Endothelial cell of umbilical vein (primary cell): ENCODE results near the gene PLXNA3. TPM values are rescaled to one million over a fixed set of nuclear protein-coding genes. Genes with fewer than 3 reads are reported as not detected.
A peak's percentile ranks its signal among the peaks of the same experiment; 100 is the strongest.

Source experiments
- BruUV-seq: library from RNA; stranded (reverse); fragments of 400-500 nt; replicated peaks from 2 replicates; lab custom pipeline; 2021; lab: Mats Ljungman, UMichigan
- CTCF ChIA-PET: fragments of 300-600, 350-600 bp; sonication (Branson Sonifier 250); formaldehyde crosslinking; loops from one replicate; lab custom pipeline; 2021; ENCODE audit warnings: antibody characterized with exemption, inconsistent platforms; lab: Charles Lee
- POLR2A ChIA-PET: fragments of 300-600, 350-600 bp; sonication (Branson Sonifier 250); formaldehyde crosslinking; loops from one replicate; lab custom pipeline; 2021; ENCODE audit warnings: antibody characterized with exemption, inconsistent platforms; lab: Charles Lee
- DNase-seq: peaks from one replicate; pipeline ENCODE4 v3.0.0-alpha.2; 2011; ENCODE audit warnings: low read depth, low spot score
- FAIRE-seq: peaks from 2 replicates; lab custom pipeline; 2011; peaks lifted over from hg19 to GRCh38; lab: Jason Lieb, UNC
- H2AFZ ChIP-seq: 2 replicates; pipeline ENCODE4 v1.6.0; 2012; ENCODE audit warnings: low read depth, low read length, control low read depth, inconsistent platforms
- H3K27ac ChIP-seq: 2 replicates; pipeline ENCODE4 v1.5.1; 2011; ENCODE audit warnings: low read depth, mild to moderate bottlenecking, control low read depth, low read length, moderate library complexity; ENCODE audit not compliant: insufficient read depth
- H3K27me3 ChIP-seq, 2 experiments: 2 replicates each; pipeline versions ENCODE4 v1.6.0 to v1.6.1; 2011; ENCODE audit warnings: low read length in 2 of 2, mixed read lengths in 1 of 2; ENCODE audit not compliant: control insufficient read depth in 2 of 2, insufficient read depth in 2 of 2
- H3K36me3 ChIP-seq, 2 experiments: 2 replicates in 1 of 2; 3 replicates in 1 of 2; pipeline ENCODE4 v1.5.1; 2011; ENCODE audit warnings: low read length in 2 of 2, mild to moderate bottlenecking in 1 of 2, moderate library complexity in 1 of 2; ENCODE audit not compliant: control insufficient read depth in 2 of 2, insufficient read depth in 2 of 2; ENCODE audit errors: extremely low read depth in 1 of 2
- H3K4me1 ChIP-seq: 3 replicates; pipeline ENCODE4 v1.5.1; 2011; ENCODE audit warnings: mild to moderate bottlenecking, low read length; ENCODE audit not compliant: control insufficient read depth, insufficient read depth; ENCODE audit errors: extremely low read depth
- H3K4me2 ChIP-seq: 2 replicates; pipeline ENCODE4 v1.6.1; 2011; ENCODE audit warnings: low read length, control low read depth, mixed read lengths; ENCODE audit not compliant: insufficient read depth
- H3K4me3 ChIP-seq, 3 experiments: fragments of 200-600 bp in 1 of 3; sonication (generic), shearing (Covaris generic) in 1 of 3; replicated peaks in 1 of 3; 2 replicates each; pipeline ENCODE4 v1.5.1; 2011 to 2016; ENCODE audit warnings: control low read depth in 3 of 3, low read length in 3 of 3, mild to moderate bottlenecking in 2 of 3, inconsistent platforms in 1 of 3, low read depth in 1 of 3, moderate library complexity in 1 of 3; ENCODE audit not compliant: insufficient read depth in 1 of 3
- H3K79me2 ChIP-seq: 2 replicates; pipeline ENCODE4 v1.6.0; 2012; ENCODE audit warnings: low read length, inconsistent platforms; ENCODE audit not compliant: control insufficient read depth, insufficient read depth
- H3K9ac ChIP-seq: replicated peaks from 2 replicates; pipeline ENCODE3; 2011; ENCODE audit warnings: low read length, control low read depth; ENCODE audit not compliant: insufficient read depth; ENCODE audit errors: extremely low read depth
- H3K9me1 ChIP-seq: replicated peaks from 3 replicates; pipeline ENCODE4 v1.6.0; 2011; ENCODE audit warnings: mild to moderate bottlenecking, low read length; ENCODE audit not compliant: control insufficient read depth, insufficient read depth; ENCODE audit errors: extremely low read depth
- H3K9me3 ChIP-seq: replicated peaks from 2 replicates; pipeline ENCODE4 v1.5.1; 2012; ENCODE audit warnings: low read length, inconsistent platforms; ENCODE audit not compliant: control insufficient read depth, insufficient read depth
- H4K20me1 ChIP-seq: replicated peaks from 2 replicates; pipeline ENCODE3; 2011; ENCODE audit warnings: mild to moderate bottlenecking, low read length; ENCODE audit not compliant: control insufficient read depth, insufficient read depth; ENCODE audit errors: extremely low read depth
- EZH2 ChIP-seq: IDR thresholded peaks from 2 replicates; pipeline ENCODE4 v1.6.1; 2012; ENCODE audit warnings: borderline replicate concordance, low read depth, mild to moderate bottlenecking, moderate library complexity, low read length, inconsistent platforms; ENCODE audit not compliant: severe bottlenecking
- FOS ChIP-seq: IDR thresholded peaks from 2 replicates; pipeline ENCODE4 v1.6.1; 2011; ENCODE audit warnings: mild to moderate bottlenecking, low read length, moderate library complexity, borderline replicate concordance; ENCODE audit not compliant: insufficient read depth
- GATA2 ChIP-seq: IDR thresholded peaks from 2 replicates; pipeline ENCODE4 v1.7.0; 2011; ENCODE audit warnings: low read depth, mild to moderate bottlenecking, moderate library complexity, mixed read lengths, low read length; ENCODE audit not compliant: insufficient read length, insufficient read depth
- JUN ChIP-seq: IDR thresholded peaks from 2 replicates; pipeline ENCODE4 v1.6.1; 2011; ENCODE audit warnings: borderline replicate concordance, low read depth; ENCODE audit not compliant: insufficient read length, insufficient read depth
- MYC ChIP-seq: IDR thresholded peaks from one replicate; pipeline ENCODE4 v1.6.1; 2011; ENCODE audit warnings: mild to moderate bottlenecking, low read depth, low read length
- POLR2A ChIP-seq: IDR thresholded peaks from 2 replicates; pipeline ENCODE4 v1.6.1; 2012; ENCODE audit warnings: low read depth, mild to moderate bottlenecking, control low read depth, low read length
- POLR2AphosphoS5 ChIP-seq: IDR thresholded peaks from 2 replicates; pipeline ENCODE4 v1.6.1; 2012; ENCODE audit warnings: low read depth, mild to moderate bottlenecking, control low read depth, low read length, moderate library complexity; ENCODE audit not compliant: insufficient read depth
- dilution Hi-C: fragments of 300-500 bp; cut with MboI; formaldehyde crosslinking; loops from one replicate; pipeline ENCODE4 v1.15.0; 2019; ENCODE audit warnings: low sequenced_read_pairs; ENCODE audit not compliant: extremely low pct_ligation_motif_present
- intact Hi-C: fragments of 100-400 bp; cut with micrococcal nuclease; formaldehyde crosslinking; loops from one replicate; pipeline ENCODE4 v1.10.0; 2022
- polyA plus RNA-seq, 4 experiments: library from polyadenylated mRNA; depleted of rRNA in 3 of 4; stranded (reverse) in 3 of 4; unstranded in 1 of 4; fragments of >200 nt; gene quantifications; 2 replicates each; pipeline versions ENCODE4 v1.2.1 to v1.2.3, GENCODE V29; 2011 to 2012; ENCODE audit warnings: missing spikeins in 1 of 4
- total RNA-seq: library from RNA; stranded (reverse); gene quantifications from 2 replicates; pipeline ENCODE4 v1.2.3, GENCODE V29; 2021
- TF ChIP-seq, protein P1 (sequence below): IDR thresholded peaks from 2 replicates; pipeline ENCODE4 v1.6.1; 2011; ENCODE audit not compliant: insufficient read depth, insufficient read length
- TF ChIP-seq, protein P2 (sequence below), 2 donors: IDR thresholded peaks; 1 replicate in 1 of 2; 2 replicates in 1 of 2; pipeline ENCODE4 v1.5.1; 2011; ENCODE audit warnings: low read length in 2 of 2, mild to moderate bottlenecking in 2 of 2, moderate library complexity in 2 of 2, control low read depth in 1 of 2, inconsistent platforms in 1 of 2, low read depth in 1 of 2; ENCODE audit not compliant: insufficient read depth in 1 of 2; ENCODE audit errors: extremely low read depth in 1 of 2

PLXNA3 gene
- total and polyA plus RNA-seq, 2 donors (not counting 3 experiments of a cell fraction or from before 2014, with no cell fraction given): 56.8 to 58.6 TPM

DNA sequence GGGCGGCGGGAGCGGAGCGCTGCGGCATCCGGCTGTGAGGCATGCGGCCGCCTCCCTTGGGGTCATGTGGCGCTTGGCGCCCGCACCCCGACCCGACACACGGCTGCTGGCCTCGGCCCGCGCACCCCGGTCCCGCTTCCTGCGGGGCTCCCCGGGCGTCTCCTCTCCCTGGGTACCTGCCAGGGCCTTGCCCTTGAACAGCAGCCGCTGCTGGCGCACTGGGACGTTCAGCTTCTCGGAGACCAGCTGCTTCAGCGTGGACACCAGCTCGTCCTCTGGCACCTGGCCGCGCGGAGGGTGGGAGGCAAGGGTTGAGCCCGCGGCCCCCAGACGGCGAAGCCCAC lies 27.9 kb downstream of the PLXNA3 start:
- POLR2A ChIA-PET: no interaction called here
- intact Hi-C loops (no loop called here), dilution Hi-C loops (no loop called here)
- Histone ChIP-seq H2AFZ (peak overlapping the region; percentile 16), H3K36me3 (no peaks in the 10 kb centered on the region), H3K27ac (no peak overlapping the region), H3K9me3 (no peaks in the 10 kb centered on the region), H3K79me2 (peaks cover 10% of the 10 kb centered on the region), H3K4me3 (peak overlapping the region; percentile 37 to 51 (median 46)), H3K4me1 (peaks cover 3% of the 10 kb centered on the region), H3K9me1 (no peaks in the 10 kb centered on the region), H3K4me2 (peak overlapping the region; percentile 57), H3K9ac (peak overlapping the region; percentile 36), H4K20me1 (no peaks in the 10 kb centered on the region), H3K27me3 (no peaks in the 10 kb centered on the region)
- FAIRE-seq (no peak), DNase-seq (peak; percentile 2)
- TF ChIP-seq FOS (no peak), POLR2AphosphoS5 (no peak), GATA2 (no peak), POLR2A (no peak)
- no TSS peak for BruUV-seq
- CTCF ChIA-PET: interaction anchor here (1.4 to 2.0 kb wide), 2 partner anchors 9 to 41 kb away, joined by 4 to 7 read pairs; no protein-coding TSS in a partner anchor

DNA sequence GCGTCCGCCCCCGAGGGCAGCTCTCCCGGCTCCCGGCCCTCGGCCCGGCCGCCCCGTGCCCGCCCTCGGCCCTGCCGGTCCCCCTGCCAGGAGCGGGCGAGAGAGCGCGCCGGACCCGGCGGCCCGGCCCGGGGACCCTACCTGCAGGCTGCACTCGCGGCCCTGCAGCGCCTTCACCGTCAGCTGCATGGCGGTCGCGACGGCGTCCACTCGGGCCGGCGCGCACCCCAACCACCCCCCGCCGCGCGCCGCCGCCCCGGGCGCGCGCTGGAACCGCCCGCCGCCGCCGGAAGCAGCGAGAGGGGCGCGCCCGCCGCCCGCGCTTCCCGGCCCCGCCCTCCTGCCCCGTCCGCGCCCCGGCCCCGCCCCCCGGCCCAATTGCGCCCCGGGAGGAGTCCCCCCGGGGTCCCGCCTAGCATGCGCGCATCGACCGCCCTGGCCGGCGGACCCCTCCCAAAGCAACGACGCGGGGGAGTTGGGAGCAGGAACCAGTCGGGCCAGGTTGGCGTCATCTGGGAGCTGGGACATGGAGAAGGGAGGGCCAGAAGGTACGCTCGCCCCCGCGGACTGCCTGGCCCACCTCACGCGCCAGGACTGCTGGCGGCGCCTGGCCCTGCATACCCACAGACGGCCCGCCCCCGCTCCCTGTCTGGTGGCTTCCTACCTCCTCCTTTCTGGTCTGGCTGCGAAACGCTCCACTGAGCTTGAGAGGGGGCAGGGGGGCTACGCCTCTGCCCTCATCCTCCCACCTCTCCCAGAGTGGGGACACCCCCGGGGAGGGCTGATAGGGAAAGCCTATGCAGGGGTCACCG lies 28.5 kb downstream of the PLXNA3 start, which contains the start of gene UBL4A:
TSS of gene UBL4A (minus strand) at position 220 of the 812 bp plus-strand sequence. CDS start at position 189, 31 bp downstream.
- Histone ChIP-seq H3K9ac (peak within 1 kb of the TSS; percentile 36), H3K79me2 (peaks cover 10% of the 10 kb centered on the region), H3K9me3 (no peaks in the 10 kb centered on the region), H3K9me1 (no peaks in the 10 kb centered on the region), H3K4me3 (peak within 1 kb of the TSS; percentile 37 to 51 (median 46)), H4K20me1 (no peaks in the 10 kb centered on the region), H3K4me1 (peaks cover 3% of the 10 kb centered on the region), H3K4me2 (peak within 1 kb of the TSS; percentile 57), H3K27ac (no peak within 1 kb of the TSS), H3K36me3 (no peaks in the 10 kb centered on the region), H3K27me3 (no peaks in the 10 kb centered on the region), H2AFZ (peak within 1 kb of the TSS; percentile 56)
- dilution Hi-C loops (no loop called here), intact Hi-C loops (no loop called here)
- POLR2A ChIA-PET: interaction anchor here (0.5 to 1.2 kb wide), 2 partner anchors 8 to 11 kb away, joined by 3 to 5 read pairs; partner anchors contain the start of gene LAGE3
- no TSS peak for BruUV-seq
- CTCF ChIA-PET: interaction anchor here (1.4 to 2.0 kb wide), 2 partner anchors 10 to 40 kb away, joined by 4 to 7 read pairs; no protein-coding TSS in a partner anchor
- TF ChIP-seq, protein P1, sequence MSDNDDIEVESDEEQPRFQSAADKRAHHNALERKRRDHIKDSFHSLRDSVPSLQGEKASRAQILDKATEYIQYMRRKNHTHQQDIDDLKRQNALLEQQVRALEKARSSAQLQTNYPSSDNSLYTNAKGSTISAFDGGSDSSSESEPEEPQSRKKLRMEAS: no peak
- TF ChIP-seq EZH2 (no peak), GATA2 (no peak), MYC (no peak), JUN (no peak), POLR2AphosphoS5 (no peak), POLR2A (no peak), FOS (no peak)
- TF ChIP-seq, protein P2, sequence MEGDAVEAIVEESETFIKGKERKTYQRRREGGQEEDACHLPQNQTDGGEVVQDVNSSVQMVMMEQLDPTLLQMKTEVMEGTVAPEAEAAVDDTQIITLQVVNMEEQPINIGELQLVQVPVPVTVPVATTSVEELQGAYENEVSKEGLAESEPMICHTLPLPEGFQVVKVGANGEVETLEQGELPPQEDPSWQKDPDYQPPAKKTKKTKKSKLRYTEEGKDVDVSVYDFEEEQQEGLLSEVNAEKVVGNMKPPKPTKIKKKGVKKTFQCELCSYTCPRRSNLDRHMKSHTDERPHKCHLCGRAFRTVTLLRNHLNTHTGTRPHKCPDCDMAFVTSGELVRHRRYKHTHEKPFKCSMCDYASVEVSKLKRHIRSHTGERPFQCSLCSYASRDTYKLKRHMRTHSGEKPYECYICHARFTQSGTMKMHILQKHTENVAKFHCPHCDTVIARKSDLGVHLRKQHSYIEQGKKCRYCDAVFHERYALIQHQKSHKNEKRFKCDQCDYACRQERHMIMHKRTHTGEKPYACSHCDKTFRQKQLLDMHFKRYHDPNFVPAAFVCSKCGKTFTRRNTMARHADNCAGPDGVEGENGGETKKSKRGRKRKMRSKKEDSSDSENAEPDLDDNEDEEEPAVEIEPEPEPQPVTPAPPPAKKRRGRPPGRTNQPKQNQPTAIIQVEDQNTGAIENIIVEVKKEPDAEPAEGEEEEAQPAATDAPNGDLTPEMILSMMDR (IDR thresholded peaks at IDR 0.05; ENCODE audit: extremely low read depth in 1 of 2, insufficient read depth in 1 of 2, low read depth in 1 of 2, low read length in 2 of 2): no peak
- DNase-seq: peak; percentile 15
- peak; percentile 84 for FAIRE-seq
